Peyer's patch (tissue), 4 donors: ENCODE measurements around the gene GAD1.

Experiments used
- CTCF ChIP-seq, 6 experiments: fragments of 450-650 bp in 4 of 6; fragments of 200-600 bp in 2 of 6; sonication (generic) in 1 of 6; IDR thresholded peaks; one replicate each; pipeline ENCODE4 v1.5.1; 2017 to 2019; ENCODE audit warnings: antibody characterized with exemption in 6 of 6, mild to moderate bottlenecking in 3 of 6, moderate library complexity in 1 of 6
- POLR2A ChIP-seq, 2 donors: fragments of 450-650 bp; IDR thresholded peaks; one replicate each; pipeline ENCODE4 v1.5.1; 2017; ENCODE audit warnings: antibody characterized with exemption in 2 of 2, mild to moderate bottlenecking in 2 of 2, moderate library complexity in 2 of 2

- TF ChIP-seq CTCF (IDR thresholded peaks at IDR 0.05) (peak in 5 of 6 experiments; percentile 65 to 92 (median 69)), POLR2A (IDR thresholded peaks at IDR 0.05) (no peak)
Observed at GRCh38 chr2:170873035-170873692, 56.5 kb downstream of the GAD1 start.
